ENCODE measurements around the gene MLNR.

Gene MLNR

GRCh38 chr13:49206641-49207040 lies 13.5 kb upstream of the MLNR start:
- TF ChIP-seq CTCF (conservative IDR thresholded peaks at IDR 0.05; ENCODE audit: low read length) = no peak
- H3K4me3 ChIP-seq (ENCODE audit: low read length) = no peak overlapping the region
- no peak for DNase-seq (ENCODE audit: low read depth)

- no peak overlapping the region for H3K4me3 ChIP-seq (ENCODE audit: low read length)
- DNase-seq (ENCODE audit: low read depth) = no peak
- TF ChIP-seq CTCF (conservative IDR thresholded peaks at IDR 0.05; ENCODE audit: low read length) = no peak
Observed at GRCh38 chr13:49208619-49209018, 11.5 kb upstream of the MLNR start.

DNA sequence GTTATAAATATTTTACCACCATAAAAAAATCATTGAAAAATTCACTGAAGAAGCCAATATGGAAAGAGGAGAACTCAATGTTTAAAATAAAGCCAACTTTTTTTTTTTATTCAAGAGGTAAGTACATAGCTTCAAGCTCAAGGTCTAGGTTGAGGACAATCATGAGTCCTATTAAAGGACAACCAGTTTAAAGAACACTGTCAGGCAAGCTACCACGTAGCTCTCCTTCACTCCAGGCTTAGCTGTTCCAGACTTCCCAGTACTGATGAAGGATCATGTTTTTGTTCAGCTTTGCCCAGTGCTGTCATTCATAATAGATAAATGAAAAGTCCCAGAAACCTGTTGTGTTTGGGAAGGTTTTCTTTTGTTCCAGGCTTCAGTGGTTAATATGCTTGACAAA lies 10.0 kb upstream of the MLNR start:
- no peak for TF ChIP-seq CTCF (conservative IDR thresholded peaks at IDR 0.05; ENCODE audit: low read length)
- no peak for DNase-seq (ENCODE audit: low read depth)

GRCh38 chr13:49210669-49211068 lies 9.5 kb upstream of the MLNR start:
- TF ChIP-seq CTCF (conservative IDR thresholded peaks at IDR 0.05; ENCODE audit: low read length) = no peak
- no peak overlapping the region for H3K4me3 ChIP-seq (ENCODE audit: low read length)
- DNase-seq (ENCODE audit: low read depth) = no peak

More for the DNA sequence above, 10.0 kb upstream of the MLNR start:
- H3K4me3 ChIP-seq (ENCODE audit: low read length) = no peak overlapping the region

DNA sequence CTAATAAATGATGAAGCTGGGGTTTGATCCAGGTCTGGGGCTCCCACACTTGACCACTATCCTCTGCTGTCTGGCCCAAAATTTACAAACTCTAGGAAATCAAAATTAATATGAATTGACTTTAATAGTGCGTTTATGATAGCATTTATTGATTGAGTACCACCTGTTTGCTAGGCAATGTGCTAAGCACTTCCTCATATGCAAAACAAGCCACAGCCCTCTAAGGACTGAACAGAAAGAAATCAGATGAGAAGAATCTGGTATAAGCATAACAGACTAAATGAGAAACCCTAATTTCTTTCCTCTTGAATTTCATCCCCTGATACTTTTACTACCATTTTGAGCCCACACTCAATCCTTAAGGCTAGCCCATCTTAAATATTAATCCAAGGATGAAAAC lies 6.6 kb upstream of the MLNR start:
- no peak for TF ChIP-seq CTCF (conservative IDR thresholded peaks at IDR 0.05; ENCODE audit: low read length)
- H3K4me3 ChIP-seq (ENCODE audit: low read length) = no peak overlapping the region
- no peak for DNase-seq (ENCODE audit: low read depth)

GRCh38 chr13:49213997-49214916 lies 5.9 kb upstream of the MLNR start:
- H3K4me3 ChIP-seq (ENCODE audit: low read length) = no peak overlapping the region
- no peak for TF ChIP-seq CTCF (conservative IDR thresholded peaks at IDR 0.05; ENCODE audit: low read length)
- no peak for DNase-seq (ENCODE audit: low read depth)

- no peak for TF ChIP-seq CTCF (conservative IDR thresholded peaks at IDR 0.05; ENCODE audit: low read length)
- DNase-seq (ENCODE audit: low read depth) = no peak
- no peak overlapping the region for H3K4me3 ChIP-seq (ENCODE audit: low read length)
Observed at GRCh38 chr13:49214917-49215376, 5.2 kb upstream of the MLNR start.
